Activated CD8-positive, alpha-beta memory T cell treated with anti-CD3 and anti-CD28 coated beads, Interleukin-2, amount 50 U/mL, for 24 hours (primary cell): Measurements from ENCODE around the gene TTLL11.

Experiments
- DNase-seq: peaks from one replicate; pipeline ENCODE4 v3.0.0-alpha.2; 2020; ENCODE audit errors: extremely low read depth

Gene TTLL11

DNA sequence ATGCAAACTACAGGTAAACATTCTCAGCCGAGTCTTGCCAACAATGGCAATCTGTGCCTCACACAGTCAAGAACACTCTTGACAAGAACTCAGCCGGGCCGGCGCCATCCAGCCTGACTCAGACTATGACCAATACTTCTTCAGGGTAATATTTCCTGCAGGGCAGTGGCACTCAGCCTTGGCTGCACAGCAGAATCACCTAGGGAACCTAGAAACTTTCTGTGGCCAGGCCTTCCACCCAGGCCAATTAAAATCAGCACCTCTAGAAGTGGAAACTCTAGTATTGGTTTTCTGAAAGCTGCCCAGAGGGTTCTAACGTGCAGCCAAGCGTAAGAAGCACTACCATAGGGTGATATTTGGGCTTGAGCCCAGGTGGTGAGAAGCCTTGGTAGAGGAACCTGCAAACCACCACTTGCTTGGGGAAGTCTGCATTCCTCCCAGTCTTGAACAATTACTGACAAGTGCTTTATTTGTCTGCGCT is 120.6 kb downstream of the TTLL11 start:
- no peak for DNase-seq

DNA sequence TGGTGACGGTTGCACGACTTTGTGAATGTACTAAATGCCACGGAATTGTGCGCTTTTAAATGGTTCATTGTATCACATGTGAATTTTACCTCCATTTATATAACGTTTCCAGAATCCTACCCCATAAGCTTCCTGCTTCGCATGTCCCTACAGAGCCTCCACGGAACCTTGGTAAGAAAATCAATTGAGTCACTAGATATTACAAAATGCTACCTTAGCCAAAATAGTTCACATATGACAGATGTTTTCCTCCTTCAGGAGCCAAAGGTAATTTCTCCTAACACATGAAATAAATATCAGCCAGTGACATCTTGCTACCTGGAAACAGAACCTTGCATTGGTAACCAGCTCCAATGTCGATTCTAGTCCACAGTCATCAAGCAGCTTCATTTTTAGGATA is 125.1 kb downstream of the TTLL11 start:
- no peak for DNase-seq

DNA sequence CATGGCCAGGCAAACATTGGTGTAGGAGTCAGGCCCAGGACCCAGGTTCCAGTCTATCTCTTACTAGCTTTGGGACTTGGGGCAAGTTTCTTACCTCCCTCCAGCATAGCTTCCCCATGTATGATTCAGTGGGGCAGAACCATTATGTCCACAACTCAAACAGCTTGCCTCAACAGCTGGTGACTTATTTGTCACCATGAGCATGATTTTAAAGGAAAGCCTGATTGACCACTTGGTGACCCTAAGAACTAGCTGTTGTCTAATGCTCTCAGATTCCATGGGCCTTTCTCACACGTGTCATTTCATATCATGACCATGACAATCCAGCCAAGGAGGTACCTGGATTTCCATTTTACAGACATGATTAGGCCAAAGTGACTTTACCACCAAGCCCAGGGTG is 126.4 kb downstream of the TTLL11 start:
- no peak for DNase-seq

DNA sequence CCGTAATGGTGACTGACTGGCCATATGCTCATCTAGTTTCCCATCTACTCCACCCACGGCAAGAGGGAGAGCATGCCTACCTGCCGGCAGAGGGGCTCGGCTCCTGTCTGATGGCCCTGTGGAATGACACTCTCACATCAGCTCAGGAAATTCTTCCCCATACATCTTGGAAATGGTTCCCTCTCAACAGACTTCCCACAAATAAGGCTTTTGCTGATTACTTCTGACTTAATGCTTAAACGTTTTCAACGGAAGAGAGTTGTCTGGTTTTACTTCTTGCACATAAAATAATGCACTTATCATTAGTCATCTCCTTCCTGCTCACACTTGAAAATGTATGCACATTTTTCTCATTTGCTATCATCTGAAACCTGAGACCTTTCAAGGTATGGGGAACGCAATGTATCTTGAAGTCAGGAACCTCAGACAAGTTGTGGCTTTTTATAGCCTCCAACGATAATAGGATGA is 129.5 kb downstream of the TTLL11 start:
- no peak for DNase-seq

DNA sequence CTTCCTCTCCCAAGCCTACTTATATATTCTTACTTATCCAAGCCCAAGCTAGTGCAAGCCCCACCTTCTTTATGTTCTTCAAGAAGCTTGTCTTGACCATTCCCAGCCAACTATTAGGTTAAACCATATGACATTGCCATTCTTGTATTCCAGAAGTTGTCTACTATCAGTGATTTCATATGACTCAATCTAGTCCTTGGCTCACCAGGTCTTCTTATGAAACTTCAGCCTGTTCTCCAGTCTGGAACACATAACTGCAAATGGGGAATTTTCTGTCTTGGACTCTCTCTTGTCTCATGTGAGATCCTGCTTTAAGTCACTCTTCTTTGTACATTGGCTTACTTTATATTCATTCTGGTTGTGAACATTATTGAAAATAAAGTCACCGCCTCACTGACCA is 130.7 kb downstream of the TTLL11 start:
- no peak for DNase-seq

DNA sequence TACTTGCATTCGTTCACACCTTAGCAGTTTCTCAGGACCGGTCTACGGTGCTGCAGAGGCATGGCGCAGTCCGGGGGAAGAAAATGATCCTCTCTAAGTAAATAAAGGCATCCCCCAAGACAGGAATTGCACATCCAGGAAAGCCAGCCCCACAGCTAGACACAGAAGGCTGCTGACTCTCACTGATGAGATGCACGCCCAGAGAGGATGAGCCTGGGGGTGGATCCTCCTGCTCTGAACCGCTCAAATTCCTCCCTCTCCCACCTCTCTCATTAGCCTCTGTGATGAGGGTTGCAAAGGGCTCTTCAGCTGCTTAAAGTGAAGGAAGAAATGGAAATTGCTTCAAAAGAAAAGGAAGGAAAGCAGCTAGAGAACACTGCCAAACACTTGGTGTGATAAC is 132.4 kb downstream of the TTLL11 start:
- DNase-seq, result no peak

DNA sequence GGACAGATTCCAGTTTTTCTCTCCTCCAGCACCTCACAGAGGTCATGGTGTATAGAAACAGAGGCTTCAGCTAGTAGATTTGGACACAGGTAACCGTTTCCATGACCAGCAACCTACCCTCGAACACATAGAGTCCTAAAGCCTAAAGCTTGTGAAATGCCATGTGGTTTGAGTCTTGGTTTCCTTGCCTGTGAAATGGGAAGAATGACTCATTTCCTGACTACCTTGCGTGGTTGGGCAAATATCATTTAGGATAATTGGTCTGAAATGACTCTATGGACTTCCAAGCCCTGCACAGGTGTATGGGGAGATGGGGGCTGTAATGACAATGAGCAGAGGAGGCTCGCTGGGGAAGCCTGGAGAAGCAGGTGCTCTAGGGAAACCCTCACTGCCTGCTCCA is 134.6 kb downstream of the TTLL11 start:
- DNase-seq, result no peak

DNA sequence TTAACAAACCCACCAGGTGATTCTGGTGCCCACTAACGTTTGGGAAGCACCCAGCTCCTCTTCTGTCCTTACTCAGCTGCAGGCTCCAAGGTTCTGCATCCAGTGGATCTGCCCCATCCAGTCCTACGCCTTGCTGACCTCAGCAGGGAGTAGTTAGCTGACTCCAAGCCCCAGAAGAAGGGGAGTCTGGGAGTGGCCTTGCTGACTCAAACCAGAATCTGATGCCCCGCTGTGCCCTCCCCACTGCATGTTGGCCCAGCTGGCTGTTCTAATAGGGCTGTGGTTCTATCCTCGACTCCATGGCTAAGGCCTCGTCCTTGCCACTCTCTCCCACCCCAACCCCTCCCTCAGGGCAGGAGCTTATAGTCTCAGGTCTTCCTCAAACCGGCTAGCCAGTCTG is 136.3 kb downstream of the TTLL11 start:
- DNase-seq, result no peak

DNA sequence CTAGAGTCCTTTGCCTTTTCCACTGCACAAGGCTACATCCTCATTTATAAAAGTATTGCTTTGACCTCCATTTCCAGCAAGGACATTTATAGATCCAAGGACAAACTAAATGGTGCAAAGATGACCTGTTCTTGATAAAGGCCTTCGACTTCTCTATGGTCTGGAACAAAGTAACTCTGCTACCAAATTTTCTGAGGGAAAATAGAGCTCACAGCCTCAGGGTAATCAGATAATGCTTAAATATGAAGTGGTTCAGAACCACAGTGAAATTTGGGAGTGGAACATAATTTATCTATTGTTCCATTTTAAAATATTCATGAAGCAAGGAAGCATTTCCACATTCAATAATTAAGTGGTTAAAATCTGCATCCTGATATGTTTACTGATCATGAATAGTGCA is 137.5 kb downstream of the TTLL11 start:
- DNase-seq, result no peak

DNA sequence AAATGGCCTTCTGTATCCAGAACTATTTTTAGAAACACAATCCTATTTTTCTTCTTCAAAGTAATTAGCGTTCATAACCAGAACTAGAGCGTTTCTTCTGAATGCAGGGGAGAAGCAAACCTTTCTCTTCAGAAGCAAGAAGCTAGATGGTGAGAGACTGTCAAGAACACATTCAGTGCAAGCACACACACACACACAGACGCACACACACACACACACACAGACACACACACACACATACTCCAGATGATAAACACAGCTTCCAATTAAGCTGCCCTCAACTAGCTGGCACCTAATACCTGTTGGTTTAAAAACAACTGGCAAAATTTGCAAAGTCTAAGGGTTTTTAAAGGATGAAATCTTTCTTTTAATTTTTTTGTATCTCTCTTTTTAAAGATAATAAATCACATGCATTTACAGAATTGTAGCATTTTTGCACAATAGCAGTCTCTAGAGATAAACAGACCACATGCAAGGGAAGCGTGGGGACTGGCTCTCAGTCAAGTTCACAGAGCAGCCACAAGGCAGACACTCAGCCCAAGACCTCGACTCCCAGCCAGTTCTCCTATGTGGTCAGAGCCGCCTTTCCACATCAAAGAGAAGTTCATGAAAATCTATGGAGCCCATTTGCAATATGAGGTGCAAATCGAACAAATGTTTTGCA is 138.5 kb downstream of the TTLL11 start:
- DNase-seq, result no peak

DNA sequence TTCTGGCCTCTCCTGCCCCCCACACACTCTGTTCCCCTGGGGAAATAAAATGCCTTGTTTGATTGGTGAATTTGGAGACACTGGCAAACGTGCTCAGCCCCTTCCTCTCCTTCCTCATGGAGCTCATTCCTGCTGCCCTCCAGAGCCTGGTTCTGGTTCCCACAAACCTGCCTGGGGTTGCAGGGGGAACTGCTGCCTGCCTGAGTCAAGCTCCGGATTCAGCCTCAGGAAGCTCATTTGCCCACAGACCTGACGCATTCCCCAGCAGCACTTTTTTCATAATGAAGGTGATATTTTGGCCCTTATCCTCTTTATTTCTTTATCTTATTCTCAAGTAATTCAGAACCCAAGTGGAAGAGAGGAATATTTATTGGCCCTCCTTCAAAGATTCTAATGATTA is 140.5 kb downstream of the TTLL11 start:
- no peak for DNase-seq

DNA sequence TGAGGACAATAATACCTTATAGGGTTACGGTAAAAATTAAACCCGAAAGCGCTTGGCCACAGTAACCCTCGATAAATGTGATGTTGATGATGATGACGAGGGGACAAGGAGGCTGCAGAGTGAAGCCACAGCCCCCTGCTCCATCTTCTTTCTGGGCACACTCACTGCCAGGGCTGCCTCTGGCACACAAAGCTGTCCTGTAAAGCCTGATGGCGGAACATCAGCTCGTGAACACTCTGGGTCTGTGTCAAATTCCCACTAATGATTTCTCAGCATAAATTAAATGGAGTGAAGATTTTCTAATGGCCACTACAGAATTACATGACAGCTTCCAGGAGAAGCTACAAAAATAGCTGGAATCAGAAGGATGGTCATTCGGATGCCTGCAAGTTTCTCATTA is 142.2 kb downstream of the TTLL11 start:
- no peak for DNase-seq

DNA sequence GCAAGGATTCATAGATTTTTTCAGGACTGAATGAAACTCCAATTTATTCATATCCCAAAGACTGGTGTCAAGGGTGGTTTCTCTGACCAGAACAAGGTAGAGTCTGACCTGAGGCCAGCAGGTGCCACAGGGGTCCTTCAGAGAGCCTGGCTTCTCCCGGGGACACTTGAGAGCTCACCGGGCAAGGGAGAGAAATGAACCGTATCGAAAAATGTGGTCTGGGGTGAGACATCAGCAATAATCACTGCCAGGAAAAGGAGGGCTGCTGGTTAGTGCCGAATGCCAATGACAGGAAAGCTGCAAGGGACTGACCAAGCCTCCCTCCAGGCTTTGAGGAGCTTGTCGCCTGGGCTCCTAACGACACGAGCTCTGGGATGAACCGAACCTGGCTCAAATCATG is 142.7 kb downstream of the TTLL11 start:
- no peak for DNase-seq

DNA sequence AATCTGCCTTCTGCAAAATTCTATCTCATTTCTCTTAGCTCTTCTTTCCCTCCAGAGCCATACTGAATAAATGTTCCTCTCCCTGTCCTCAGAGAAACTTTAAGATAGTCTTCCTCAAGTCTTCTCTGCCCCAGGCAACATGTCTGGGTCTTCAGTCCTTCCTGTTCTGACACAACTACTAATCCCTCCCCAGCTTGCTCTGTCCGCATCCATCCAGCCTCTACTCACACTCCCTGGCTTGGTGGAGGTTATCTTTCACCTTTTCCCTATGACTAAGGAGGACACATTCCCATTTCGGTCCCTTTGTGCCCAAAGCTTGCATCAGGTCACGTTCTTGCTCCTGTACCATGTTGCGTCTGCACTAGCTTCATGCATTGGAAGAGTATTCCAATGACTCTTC is 143.3 kb downstream of the TTLL11 start:
- no peak for DNase-seq

DNA sequence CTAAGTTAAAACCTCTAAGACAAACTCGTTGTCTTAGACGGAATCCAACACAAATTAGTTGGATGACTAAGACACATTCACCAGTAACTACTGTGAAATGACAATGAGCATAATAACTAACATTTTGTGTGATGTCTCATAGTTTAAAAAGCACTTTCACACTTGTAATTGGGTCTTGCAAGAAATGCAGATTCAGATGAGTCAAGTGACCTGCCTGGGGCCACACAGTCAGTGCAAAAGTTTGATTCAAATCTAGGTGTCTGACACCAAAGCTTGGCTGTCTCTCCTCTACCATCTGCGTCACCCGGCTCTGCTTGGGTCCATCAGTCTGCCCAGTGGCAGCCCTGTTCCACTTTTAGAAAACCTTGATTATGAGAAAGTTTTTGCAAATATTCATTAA is 143.7 kb downstream of the TTLL11 start:
- DNase-seq, result no peak

DNA sequence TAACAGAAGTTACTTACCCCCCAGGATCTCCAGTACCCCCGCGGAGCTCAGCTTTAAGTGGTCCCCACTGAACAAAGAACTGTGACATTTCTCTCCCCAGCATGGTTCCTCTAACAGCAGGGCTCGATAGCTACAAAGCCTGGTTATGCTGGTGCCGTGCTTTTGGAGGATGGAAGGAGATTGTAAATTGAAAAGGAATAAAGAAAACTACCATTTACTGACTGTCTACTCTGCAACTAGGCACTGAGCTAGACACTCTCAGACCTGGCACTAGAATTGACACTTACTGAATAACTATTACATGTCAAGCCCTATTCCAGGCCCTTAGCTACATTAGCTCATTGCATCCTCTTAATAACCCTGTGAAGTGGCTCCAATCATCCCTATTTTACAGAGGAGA is 145.3 kb downstream of the TTLL11 start:
- DNase-seq, result no peak

DNA sequence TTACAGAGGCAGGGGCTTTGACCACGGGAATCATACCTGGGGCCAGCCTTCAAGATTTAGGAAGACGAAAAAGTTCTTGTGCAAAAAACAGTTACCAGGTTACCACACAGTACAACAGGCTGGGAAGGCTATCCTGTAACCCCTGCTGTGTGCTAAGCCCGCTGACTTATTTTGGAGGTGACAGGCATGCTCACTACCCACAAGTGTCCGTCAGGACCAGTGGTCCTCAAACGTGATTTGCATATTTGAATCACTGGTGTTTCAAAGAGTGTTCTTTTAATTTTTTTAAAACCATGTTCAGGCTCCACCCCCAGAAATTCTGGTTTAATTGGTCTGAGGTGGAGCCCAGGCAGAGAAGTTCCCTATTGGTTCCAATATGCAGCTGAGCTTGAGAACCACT is 146.6 kb downstream of the TTLL11 start:
- DNase-seq, result no peak

DNA sequence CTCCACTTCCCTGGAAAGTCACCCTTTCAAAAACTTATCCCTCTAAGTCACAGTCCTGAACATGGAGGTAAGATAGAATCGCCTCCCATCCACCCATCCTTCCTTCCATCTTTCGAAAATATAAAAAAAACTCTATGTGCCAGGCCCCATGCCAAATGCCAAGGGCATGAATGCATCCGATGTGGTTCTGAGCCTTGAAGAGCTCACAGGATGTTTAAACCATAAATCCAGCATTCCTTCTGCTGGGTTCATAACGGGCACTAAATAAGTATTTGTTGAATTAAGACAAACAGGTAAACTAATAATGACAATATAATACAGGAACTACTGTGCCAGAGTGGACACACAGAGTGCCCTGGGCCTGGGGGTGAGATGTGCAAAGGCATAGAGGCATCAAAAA is 147.3 kb downstream of the TTLL11 start:
- no peak for DNase-seq

DNA sequence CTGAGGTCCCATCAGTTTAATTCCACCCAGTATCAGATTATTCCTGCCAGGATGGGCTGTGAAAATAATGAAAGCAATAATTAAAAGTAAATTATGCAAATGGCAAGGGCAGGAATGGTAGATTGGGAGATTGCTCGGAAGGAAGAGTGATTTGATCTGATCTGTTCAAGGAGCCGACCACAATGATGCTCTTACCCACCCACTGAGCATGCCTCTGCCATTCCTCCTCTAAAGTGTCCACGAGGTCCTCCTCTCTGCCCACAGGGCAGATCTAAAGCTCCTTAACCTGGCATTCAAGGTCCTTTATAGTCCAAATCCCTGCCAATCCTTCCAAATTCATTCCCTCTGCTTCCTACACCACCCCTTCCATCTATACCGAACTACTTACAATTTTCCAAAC is 147.8 kb downstream of the TTLL11 start:
- DNase-seq, result no peak

DNA sequence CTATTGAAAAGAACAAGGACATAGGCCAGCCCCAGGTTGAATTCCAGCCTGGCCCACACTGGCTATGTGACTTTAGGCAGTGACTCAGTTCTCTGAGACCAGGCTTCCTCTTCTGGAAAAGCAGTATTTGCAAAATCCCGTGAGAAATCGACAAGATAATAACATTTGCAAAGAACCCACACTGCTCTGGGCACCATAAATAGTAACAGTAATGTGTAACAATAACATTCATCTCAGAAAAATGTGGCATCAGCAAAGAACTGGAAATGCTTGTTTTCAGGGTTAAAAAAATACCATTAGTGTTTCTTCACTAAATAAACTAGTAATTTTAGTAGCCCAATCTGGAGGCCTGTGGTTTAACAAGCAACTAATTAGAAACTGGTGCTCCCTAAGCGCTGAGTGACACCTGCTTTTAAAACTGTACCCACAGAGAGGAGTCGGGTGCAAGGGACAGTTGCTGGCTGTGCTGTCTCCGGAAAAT is 148.4 kb downstream of the TTLL11 start:
- DNase-seq, result no peak

DNA sequence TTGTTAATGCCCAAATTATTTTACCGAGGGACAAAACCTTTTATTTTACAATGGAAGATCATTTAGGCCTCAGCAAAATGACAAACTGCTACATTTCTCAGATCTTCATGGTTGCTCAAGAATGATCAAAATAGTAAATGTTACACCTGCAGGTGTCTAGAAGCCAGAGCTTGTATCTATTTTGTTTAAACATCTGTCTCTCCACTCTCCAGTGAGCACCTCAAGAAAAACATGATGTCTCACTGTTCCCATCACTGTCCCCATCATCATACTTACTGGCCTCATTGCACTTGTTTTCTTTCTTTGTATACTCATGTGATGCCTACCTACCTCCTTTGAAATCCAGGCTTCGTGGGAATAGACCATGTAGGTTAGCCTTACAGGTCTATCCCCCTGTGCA is 149.6 kb downstream of the TTLL11 start:
- DNase-seq, result no peak

DNA sequence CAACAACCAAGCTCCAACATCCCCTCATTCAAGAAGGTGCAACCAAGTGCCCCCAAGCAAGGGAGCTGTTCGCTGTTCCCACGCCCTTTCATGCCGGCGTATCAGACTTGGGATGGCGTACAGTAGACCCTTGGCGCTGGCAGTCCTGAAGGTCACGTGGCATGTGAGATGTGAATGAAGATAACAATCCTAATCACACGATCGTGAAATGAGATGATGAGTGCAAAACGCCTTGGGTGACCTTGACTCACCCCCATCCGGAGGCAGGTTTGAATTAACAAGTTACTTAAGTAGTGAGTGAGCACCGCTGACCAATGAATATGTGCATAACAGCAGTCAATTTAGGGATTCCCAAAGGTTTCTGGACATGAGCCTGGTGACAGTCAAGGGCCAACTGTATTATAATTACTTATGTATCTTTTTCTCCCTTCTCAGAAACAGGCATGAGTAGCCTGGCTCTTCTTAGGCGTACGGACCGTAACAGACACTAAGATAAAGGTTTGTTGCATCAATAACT is 150.2 kb downstream of the TTLL11 start:
- DNase-seq, result no peak

DNA sequence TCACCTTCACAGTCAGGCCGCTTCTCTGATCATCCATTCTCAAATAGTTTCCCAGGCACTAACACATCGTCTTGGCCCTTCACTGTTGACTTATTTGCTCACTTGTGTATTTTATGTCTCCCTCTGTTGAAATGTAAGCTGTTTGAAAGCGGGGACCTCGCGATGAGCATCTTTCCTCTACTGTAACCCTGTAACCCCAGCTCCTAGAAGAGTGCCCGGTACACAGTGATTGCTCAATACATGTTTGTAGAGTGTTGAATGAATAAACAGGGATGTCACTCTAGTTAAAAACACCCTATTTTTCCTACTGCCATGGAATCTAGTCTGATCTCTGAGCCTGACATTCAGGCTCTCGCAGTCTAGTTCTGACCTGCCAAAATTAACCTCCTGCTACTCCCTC is 150.8 kb downstream of the TTLL11 start:
- no peak for DNase-seq

DNA sequence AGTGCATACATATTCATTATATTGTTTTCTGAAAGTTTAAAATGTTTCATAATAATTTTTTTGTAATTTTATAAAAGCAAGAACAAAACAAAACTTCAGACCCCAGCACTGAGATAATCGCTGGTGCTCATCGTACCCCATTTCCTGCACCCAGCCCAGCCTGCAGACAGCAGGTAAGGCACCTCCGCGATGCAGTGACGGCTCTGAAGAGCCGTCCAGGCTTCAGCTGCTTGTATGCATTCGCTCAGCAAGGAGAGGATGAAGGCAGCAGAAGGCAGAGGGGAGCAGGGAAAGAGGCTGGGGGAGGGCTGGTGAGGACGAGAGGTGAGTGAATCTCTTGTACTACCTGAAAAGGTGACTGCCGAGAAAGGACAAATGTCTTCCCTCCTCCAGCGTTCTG is 153.5 kb downstream of the TTLL11 start:
- DNase-seq, result no peak
